Right lobe of liver (tissue), 6 donors: ENCODE results near the gene SPHK2. TPM values are rescaled to one million over a fixed set of nuclear protein-coding genes. Genes with fewer than 3 reads are reported as not detected.
A peak's percentile ranks its signal among the peaks of the same experiment; 100 is the strongest.
"Not testable (repeated sequence)": the region's sequence is repeated elsewhere in the genome, so short reads cannot be mapped to it uniquely, and the experiment has no call there.

Experiments used
- ATAC-seq, 4 donors: fragments of 200-7000 bp; cut with Tn5 transposase; one replicate each; pipeline ENCODE4 v1.9.1; 2020; ENCODE audit warnings: mild to moderate bottlenecking in 4 of 4, moderate library complexity in 4 of 4
- DNase-seq, 3 donors: peaks; one replicate each; pipeline ENCODE4 v3.0.0-alpha.2; 2020
- H3K27ac ChIP-seq, 3 donors: fragments of 200-600 bp; one replicate each; pipeline ENCODE4 v1.8.0; 2022
- H3K27me3 ChIP-seq, 2 donors: fragments of 200-600 bp; one replicate each; pipeline ENCODE4 v1.8.0; 2022
- H3K36me3 ChIP-seq, 4 donors: fragments of 200-600 bp; sonication (generic) in 1 of 4; one replicate each; pipeline versions ENCODE4 v1.5.1 to v1.8.0; 2017 to 2022; ENCODE audit warnings: control low read depth in 1 of 4
- H3K4me1 ChIP-seq, 4 donors: fragments of 200-600 bp; sonication (generic) in 1 of 4; one replicate each; pipeline versions ENCODE4 v1.5.1 to v1.8.0; 2017 to 2022; ENCODE audit warnings: control low read depth in 1 of 4
- H3K4me3 ChIP-seq, 3 donors: fragments of 200-600 bp; one replicate each; pipeline ENCODE4 v1.8.0; 2022
- H3K9me3 ChIP-seq, 4 donors: fragments of 200-600 bp; sonication (generic) in 1 of 4; one replicate each; pipeline versions ENCODE4 v1.5.1 to v1.8.0; 2017 to 2022; ENCODE audit warnings: control low read depth in 1 of 4
- CTCF ChIP-seq, 4 donors: fragments of 200-600 bp in 3 of 4; fragments of 450-650 bp in 1 of 4; IDR thresholded peaks; one replicate each; pipeline versions ENCODE4 v1.5.1 to v1.8.0; 2016 to 2022; ENCODE audit warnings: antibody characterized with exemption in 4 of 4, mild to moderate bottlenecking in 2 of 4
- POLR2A ChIP-seq: fragments of 450-650 bp; IDR thresholded peaks from one replicate; pipeline ENCODE4 v1.6.1; 2017; ENCODE audit warnings: antibody characterized with exemption, mild to moderate bottlenecking
- WGBS: methylation state at CpG from one replicate; pipeline ENCODE4 v1.1.6; 2018; ENCODE audit warnings: low coverage, low lambda C conversion rate; ENCODE audit not compliant: insufficient coverage; ENCODE audit errors: missing lambda C conversion rate; 5-methylcytosine and 5-hydroxymethylcytosine counted together
- intact Hi-C, 2 donors: fragments of 100-400 bp; cut with DNase I; formaldehyde crosslinking; loops; one replicate each; pipeline versions ENCODE4 v1.11.2 to v1.14.1; 2022
- total RNA-seq, 6 experiments: library from RNA; depleted of rRNA in 2 of 6; stranded (reverse); fragments of >200 nt in 2 of 6; fragmentation: NEBNext Ultra II Directional in 3 of 6; extraction: Animal tissue kit (Norgen Biotek cat#: 25700) in 3 of 6; gene quantifications; one replicate each; pipeline versions ENCODE4 v1.1.0 to v1.2.4, GENCODE V29; 2016 to 2023
- donor health status: DM: no; HTN: yes; CAD: no.
- donor health status: DM: no; HTN: no; CAD: no.
- donor health status: DM: no; HTN: no; CAD: no.
- donor health status: DM: no; HTN: yes; CAD: no.
- donor health status: DM: no; HTN: yes; CAD: no.

Gene SPHK2
- total RNA-seq, 6 experiments from 2014 or later: 11.4 to 30.1 (median 17.2) TPM

DNA sequence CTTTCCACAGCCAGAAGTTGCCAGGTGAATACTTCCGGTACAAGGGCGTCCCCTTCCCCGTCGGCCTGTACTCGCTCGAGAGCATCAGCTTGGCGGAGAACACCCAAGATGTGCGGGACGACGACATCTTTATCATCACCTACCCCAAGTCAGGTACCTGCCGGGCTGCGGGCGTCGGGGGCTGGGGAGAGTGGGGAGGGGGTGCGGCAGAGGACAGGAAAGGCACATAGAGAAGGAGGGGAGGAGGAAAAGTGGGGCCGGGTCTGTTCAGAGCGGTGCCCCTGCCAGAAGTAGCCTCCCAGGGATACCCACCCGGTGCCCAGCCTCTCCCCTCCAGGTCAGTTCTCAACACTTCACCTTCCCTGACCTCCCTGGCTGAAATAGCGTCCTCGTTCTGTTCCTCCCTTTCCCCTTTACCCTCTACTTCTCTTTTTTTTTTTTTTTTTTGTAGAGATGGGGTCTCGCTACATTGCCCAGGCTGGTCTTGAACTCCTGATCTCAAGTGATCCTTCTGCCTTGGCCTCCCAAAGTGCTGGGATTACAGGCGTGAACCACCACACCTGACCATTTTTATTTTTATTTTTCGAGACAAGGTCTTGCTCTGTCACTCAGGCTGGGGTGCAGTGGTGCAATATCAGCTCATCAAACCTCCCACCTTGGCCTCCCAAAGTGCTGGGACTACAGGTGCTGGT lies 43.2 kb upstream of the SPHK2 start:
- TF ChIP-seq CTCF (IDR thresholded peaks at IDR 0.05) (no peak), POLR2A (no peak)
- ATAC-seq: peak in 1 of 4 donors; percentile 17
- no peaks in the 10 kb centered on the region for H3K27me3 ChIP-seq
- H3K9me3 ChIP-seq: no peaks in the 10 kb centered on the region
- no peaks in the 10 kb centered on the region for H3K36me3 ChIP-seq
- WGBS: 75% methylated on average over 15 of the region's 23 CpGs
- H3K4me3 ChIP-seq: no peak overlapping the region
- no peak overlapping the region for H3K27ac ChIP-seq
- no peaks in the 10 kb centered on the region for H3K4me1 ChIP-seq
- intact Hi-C loops: loop anchor here in 1 of 2 donors (10.0 kb wide), 1 partner anchor 81 kb away; no protein-coding TSS in a partner anchor
- no peak for DNase-seq

- not testable (repeated sequence) for H3K4me1 ChIP-seq, H3K9me3 ChIP-seq, DNase-seq, H3K36me3 ChIP-seq, ATAC-seq, H3K4me3 ChIP-seq, H3K27ac ChIP-seq, H3K27me3 ChIP-seq
- intact Hi-C loops: loop anchor here in 1 of 2 donors (10.0 kb wide), 1 partner anchor 83 kb away; no protein-coding TSS in a partner anchor
- 62% methylated on average over 3 of the region's 7 CpGs for WGBS
Observed at GRCh38 chr19:48577908-48578307, 41.4 kb upstream of the SPHK2 start.

- intact Hi-C loops: loop anchor here in 1 of 2 donors (10.0 kb wide), 1 partner anchor 84 kb away; no protein-coding TSS in a partner anchor
- 26% methylated on average over 3 of the region's 3 CpGs for WGBS
- Histone ChIP-seq H3K4me1 (peaks cover 0 to 3% (median 0%) of the 10 kb centered on the region in 4 donors), H3K27ac (no peak overlapping the region), H3K36me3 (no peaks in the 10 kb centered on the region), H3K9me3 (no peaks in the 10 kb centered on the region), H3K4me3 (no peak overlapping the region), H3K27me3 (no peaks in the 10 kb centered on the region)
- ATAC-seq (no peak), DNase-seq (no peak)
- TF ChIP-seq POLR2A (no peak), CTCF (IDR thresholded peaks at IDR 0.05) (no peak)
Observed at GRCh38 chr19:48578891-48579290, 40.4 kb upstream of the SPHK2 start.

DNA sequence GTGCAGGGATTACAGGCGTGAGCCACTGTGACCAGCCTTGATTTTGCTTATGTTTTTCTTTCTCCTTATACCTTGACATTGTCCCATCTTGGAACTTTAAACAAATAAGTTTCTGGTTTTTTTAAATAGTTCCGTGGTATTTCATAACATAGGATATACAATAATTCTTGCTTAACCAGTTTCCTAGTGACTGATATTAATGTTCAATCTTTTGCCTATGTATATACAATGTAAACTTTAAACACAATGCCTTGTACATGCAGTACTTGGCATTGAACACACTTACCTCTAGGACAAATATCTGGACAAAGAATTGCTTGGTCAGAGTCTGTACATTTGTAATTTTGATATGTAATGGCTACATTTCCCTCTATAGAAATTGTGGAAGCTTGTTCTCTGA lies 37.1 kb upstream of the SPHK2 start:
- no peak overlapping the region for H3K4me3 ChIP-seq
- no peak for DNase-seq

More for the DNA sequence above, 37.1 kb upstream of the SPHK2 start:
- TF ChIP-seq CTCF (IDR thresholded peaks at IDR 0.05) (no peak), POLR2A (no peak)
- Histone ChIP-seq H3K4me1 (peaks cover 0 to 5% (median 0%) of the 10 kb centered on the region in 4 donors), H3K36me3 (no peaks in the 10 kb centered on the region), H3K9me3 (no peaks in the 10 kb centered on the region), H3K27me3 (no peaks in the 10 kb centered on the region), H3K27ac (no peak overlapping the region)
- intact Hi-C loops: no loop called here
- ATAC-seq: no peak
- WGBS: 42% methylated on average over 2 of the region's 2 CpGs
